Measurements from ENCODE around the gene FCRL1.

FCRL1 gene

GRCh38 chr1:157799996-157800395, 19.9 kb downstream of the FCRL1 start:
- no peaks in the 10 kb centered on the region for H3K36me3 ChIP-seq (ENCODE audit: control insufficient read depth in 2 of 2, insufficient read depth in 2 of 2, low read length in 2 of 2)
- no peaks in the 10 kb centered on the region for H3K4me1 ChIP-seq (ENCODE audit: control insufficient read depth, insufficient read depth, low read length)
- H3K9me3 ChIP-seq (ENCODE audit: control insufficient read depth in 2 of 2, low read length in 2 of 2), result no peaks in the 10 kb centered on the region
- no peak overlapping the region for H3K4me3 ChIP-seq (ENCODE audit: low read length in 2 of 2)
- H3K27me3 ChIP-seq (ENCODE audit: control insufficient read depth in 1 of 2, insufficient read depth in 2 of 2, low read length in 2 of 2), result no peaks in the 10 kb centered on the region
- no peak overlapping the region for H3K9ac ChIP-seq (ENCODE audit: low read length in 2 of 2)
- no peak overlapping the region for H3K27ac ChIP-seq (ENCODE audit: low read length)

- H3K4me3 ChIP-seq (ENCODE audit: low read length in 2 of 2), result no peak overlapping the region
- H3K9me3 ChIP-seq (ENCODE audit: control insufficient read depth in 2 of 2, low read length in 2 of 2), result peaks cover 0 to 5% of the 10 kb centered on the region in 2 donors
- H3K27ac ChIP-seq (ENCODE audit: low read length), result no peak overlapping the region
These were observed 21.7 kb downstream of the FCRL1 start for GRCh38 chr1:157798211-157798610.

GRCh38 chr1:157785248-157785647, 34.7 kb downstream of the FCRL1 start:
- no peak overlapping the region for H3K27ac ChIP-seq (ENCODE audit: low read length)
- H3K36me3 ChIP-seq (ENCODE audit: control insufficient read depth in 2 of 2, insufficient read depth in 2 of 2, low read length in 2 of 2), result no peaks in the 10 kb centered on the region
- H3K4me3 ChIP-seq (ENCODE audit: low read length in 2 of 2), result no peak overlapping the region
- no peaks in the 10 kb centered on the region for H3K4me1 ChIP-seq (ENCODE audit: control insufficient read depth, insufficient read depth, low read length)
- no peaks in the 10 kb centered on the region for H3K9me3 ChIP-seq (ENCODE audit: control insufficient read depth in 2 of 2, low read length in 2 of 2)
- H3K27me3 ChIP-seq (ENCODE audit: control insufficient read depth in 1 of 2, insufficient read depth in 2 of 2, low read length in 2 of 2), result no peaks in the 10 kb centered on the region
- H3K9ac ChIP-seq (ENCODE audit: low read length in 2 of 2), result no peak overlapping the region

More at GRCh38 chr1:157798211-157798610, 21.7 kb downstream of the FCRL1 start:
- H3K9ac ChIP-seq (ENCODE audit: low read length in 2 of 2), result no peak overlapping the region
- H3K36me3 ChIP-seq (ENCODE audit: control insufficient read depth in 2 of 2, insufficient read depth in 2 of 2, low read length in 2 of 2), result no peaks in the 10 kb centered on the region
- H3K4me1 ChIP-seq (ENCODE audit: control insufficient read depth, insufficient read depth, low read length), result no peaks in the 10 kb centered on the region
- no peaks in the 10 kb centered on the region for H3K27me3 ChIP-seq (ENCODE audit: control insufficient read depth in 1 of 2, insufficient read depth in 2 of 2, low read length in 2 of 2)

GRCh38 chr1:157784801-157785200, 35.1 kb downstream of the FCRL1 start:
- Histone ChIP-seq H3K9ac (ENCODE audit: low read length in 2 of 2) (no peak overlapping the region), H3K36me3 (ENCODE audit: control insufficient read depth in 2 of 2, insufficient read depth in 2 of 2, low read length in 2 of 2) (no peaks in the 10 kb centered on the region), H3K9me3 (ENCODE audit: control insufficient read depth in 2 of 2, low read length in 2 of 2) (no peaks in the 10 kb centered on the region), H3K4me1 (ENCODE audit: control insufficient read depth, insufficient read depth, low read length) (no peaks in the 10 kb centered on the region), H3K4me3 (ENCODE audit: low read length in 2 of 2) (no peak overlapping the region), H3K27ac (ENCODE audit: low read length) (no peak overlapping the region), H3K27me3 (ENCODE audit: control insufficient read depth in 1 of 2, insufficient read depth in 2 of 2, low read length in 2 of 2) (no peaks in the 10 kb centered on the region)

- Histone ChIP-seq H3K4me1 (ENCODE audit: control insufficient read depth, insufficient read depth, low read length) (no peaks in the 10 kb centered on the region), H3K9ac (ENCODE audit: low read length in 2 of 2) (no peak overlapping the region), H3K36me3 (ENCODE audit: control insufficient read depth in 2 of 2, insufficient read depth in 2 of 2, low read length in 2 of 2) (no peaks in the 10 kb centered on the region), H3K4me3 (ENCODE audit: low read length in 2 of 2) (no peak overlapping the region), H3K27ac (ENCODE audit: low read length) (no peak overlapping the region), H3K9me3 (ENCODE audit: control insufficient read depth in 2 of 2, low read length in 2 of 2) (no peaks in the 10 kb centered on the region), H3K27me3 (ENCODE audit: control insufficient read depth in 1 of 2, insufficient read depth in 2 of 2, low read length in 2 of 2) (no peaks in the 10 kb centered on the region)
These were observed 37.0 kb downstream of the FCRL1 start for GRCh38 chr1:157782931-157783330.

GRCh38 chr1:157781048-157781447, 38.9 kb downstream of the FCRL1 start:
- H3K9me3 ChIP-seq (ENCODE audit: control insufficient read depth in 2 of 2, low read length in 2 of 2), result no peaks in the 10 kb centered on the region
- no peak overlapping the region for H3K9ac ChIP-seq (ENCODE audit: low read length in 2 of 2)
- no peak overlapping the region for H3K27ac ChIP-seq (ENCODE audit: low read length)
- H3K4me1 ChIP-seq (ENCODE audit: control insufficient read depth, insufficient read depth, low read length), result no peaks in the 10 kb centered on the region
- no peaks in the 10 kb centered on the region for H3K27me3 ChIP-seq (ENCODE audit: control insufficient read depth in 1 of 2, insufficient read depth in 2 of 2, low read length in 2 of 2)
- H3K36me3 ChIP-seq (ENCODE audit: control insufficient read depth in 2 of 2, insufficient read depth in 2 of 2, low read length in 2 of 2), result no peaks in the 10 kb centered on the region
- H3K4me3 ChIP-seq (ENCODE audit: low read length in 2 of 2), result no peak overlapping the region

GRCh38 chr1:157776971-157777391, 42.9 kb downstream of the FCRL1 start, which contains the start of gene FCRL2:
FCRL2 (minus strand) TSS chr1:157777132; CDS start chr1:157777073, 59 bp downstream.
- no peak within 1 kb of the TSS for H3K9ac ChIP-seq (ENCODE audit: low read length in 2 of 2)
- no peak within 1 kb of the TSS for H3K27ac ChIP-seq (ENCODE audit: low read length)
- no peaks in the 10 kb centered on the region for H3K36me3 ChIP-seq (ENCODE audit: control insufficient read depth in 2 of 2, insufficient read depth in 2 of 2, low read length in 2 of 2)
- H3K4me3 ChIP-seq (ENCODE audit: low read length in 2 of 2), result no peak within 1 kb of the TSS
- H3K4me1 ChIP-seq (ENCODE audit: control insufficient read depth, insufficient read depth, low read length), result no peaks in the 10 kb centered on the region
- no peaks in the 10 kb centered on the region for H3K27me3 ChIP-seq (ENCODE audit: control insufficient read depth in 1 of 2, insufficient read depth in 2 of 2, low read length in 2 of 2)
- peaks cover 0 to 2% of the 10 kb centered on the region in 2 donors for H3K9me3 ChIP-seq (ENCODE audit: control insufficient read depth in 2 of 2, low read length in 2 of 2)

- Histone ChIP-seq H3K4me1 (ENCODE audit: control insufficient read depth, insufficient read depth, low read length) (no peaks in the 10 kb centered on the region), H3K27me3 (ENCODE audit: control insufficient read depth in 1 of 2, insufficient read depth in 2 of 2, low read length in 2 of 2) (no peaks in the 10 kb centered on the region), H3K9ac (ENCODE audit: low read length in 2 of 2) (no peak overlapping the region), H3K36me3 (ENCODE audit: control insufficient read depth in 2 of 2, insufficient read depth in 2 of 2, low read length in 2 of 2) (no peaks in the 10 kb centered on the region), H3K4me3 (ENCODE audit: low read length in 2 of 2) (no peak overlapping the region), H3K9me3 (ENCODE audit: control insufficient read depth in 2 of 2, low read length in 2 of 2) (peaks cover 0 to 2% of the 10 kb centered on the region in 2 donors), H3K27ac (ENCODE audit: low read length) (no peak overlapping the region)
These were observed 44.6 kb downstream of the FCRL1 start for GRCh38 chr1:157775101-157775870.

- H3K4me3 ChIP-seq (ENCODE audit: low read length in 2 of 2), result no peak overlapping the region
- H3K4me1 ChIP-seq (ENCODE audit: control insufficient read depth, insufficient read depth, low read length), result no peaks in the 10 kb centered on the region
- H3K27ac ChIP-seq (ENCODE audit: low read length), result no peak overlapping the region
- H3K9ac ChIP-seq (ENCODE audit: low read length in 2 of 2), result no peak overlapping the region
- no peaks in the 10 kb centered on the region for H3K36me3 ChIP-seq (ENCODE audit: control insufficient read depth in 2 of 2, insufficient read depth in 2 of 2, low read length in 2 of 2)
- no peaks in the 10 kb centered on the region for H3K27me3 ChIP-seq (ENCODE audit: control insufficient read depth in 1 of 2, insufficient read depth in 2 of 2, low read length in 2 of 2)
- peaks cover 0 to 2% of the 10 kb centered on the region in 2 donors for H3K9me3 ChIP-seq (ENCODE audit: control insufficient read depth in 2 of 2, low read length in 2 of 2)
These were observed 45.5 kb downstream of the FCRL1 start for GRCh38 chr1:157774412-157774811.

- H3K27me3 ChIP-seq (ENCODE audit: control insufficient read depth in 1 of 2, insufficient read depth in 2 of 2, low read length in 2 of 2), result no peaks in the 10 kb centered on the region
- no peak overlapping the region for H3K9ac ChIP-seq (ENCODE audit: low read length in 2 of 2)
- H3K27ac ChIP-seq (ENCODE audit: low read length), result no peak overlapping the region
- H3K4me1 ChIP-seq (ENCODE audit: control insufficient read depth, insufficient read depth, low read length), result no peaks in the 10 kb centered on the region
- no peaks in the 10 kb centered on the region for H3K36me3 ChIP-seq (ENCODE audit: control insufficient read depth in 2 of 2, insufficient read depth in 2 of 2, low read length in 2 of 2)
- no peak overlapping the region for H3K4me3 ChIP-seq (ENCODE audit: low read length in 2 of 2)
- peaks cover 0 to 2% of the 10 kb centered on the region in 2 donors for H3K9me3 ChIP-seq (ENCODE audit: control insufficient read depth in 2 of 2, low read length in 2 of 2)
These were observed 46.2 kb downstream of the FCRL1 start for GRCh38 chr1:157773493-157774350.
